ENCODE measurements around the gene AKR7A3. TPM values are rescaled to one million over a fixed set of nuclear protein-coding genes. Genes with fewer than 3 reads are reported as not detected.
"Not testable (repeated sequence)": the region's sequence is repeated elsewhere in the genome, so short reads cannot be mapped to it uniquely, and the experiment has no call there.

The AKR7A3 gene
- total RNA-seq, 1 donor from 2014 or later = not detected

GRCh38 chr1:19268445-19268844 is 20.1 kb downstream of the AKR7A3 start:
- DNase-seq = no peak
- ATAC-seq (ENCODE audit: poor library complexity) = no peak
- intact Hi-C loops (cut with DNase I) = no loop called here

- ATAC-seq (ENCODE audit: poor library complexity) (no peak), DNase-seq (no peak)
- intact Hi-C loops (cut with DNase I) = no loop called here
Observed at GRCh38 chr1:19262744-19263143, 25.8 kb downstream of the AKR7A3 start.

- ATAC-seq (ENCODE audit: poor library complexity) = no peak
Observed at GRCh38 chr1:19262047-19262446, 26.5 kb downstream of the AKR7A3 start.

GRCh38 chr1:19260211-19261138 is 28.1 kb downstream of the AKR7A3 start:
- intact Hi-C loops (cut with DNase I) = no loop called here
- ATAC-seq (ENCODE audit: poor library complexity) (no peak), DNase-seq (no peak)

More at GRCh38 chr1:19262047-19262446, 26.5 kb downstream of the AKR7A3 start:
- intact Hi-C loops (cut with DNase I) = no loop called here
- no peak for DNase-seq

- ATAC-seq (ENCODE audit: poor library complexity) (no peak), DNase-seq (no peak)
- intact Hi-C loops (cut with DNase I) = no loop called here
Observed at GRCh38 chr1:19258353-19258752, 30.2 kb downstream of the AKR7A3 start.

GRCh38 chr1:19257178-19257914 is 31.2 kb downstream of the AKR7A3 start:
- intact Hi-C loops (cut with DNase I) = no loop called here
- no peak for DNase-seq
- ATAC-seq (ENCODE audit: poor library complexity) = no peak

- intact Hi-C loops (cut with DNase I); DNase-seq; ATAC-seq (ENCODE audit: poor library complexity): not testable (repeated sequence)
Observed at GRCh38 chr1:19256301-19256700, 32.3 kb downstream of the AKR7A3 start.

- DNase-seq (no peak), ATAC-seq (ENCODE audit: poor library complexity) (no peak)
- intact Hi-C loops (cut with DNase I) = no loop called here
Observed at GRCh38 chr1:19255288-19255687, 33.3 kb downstream of the AKR7A3 start.

- intact Hi-C loops (cut with DNase I) = no loop called here
- no peak for ATAC-seq (ENCODE audit: poor library complexity)
- no peak for DNase-seq
Observed at GRCh38 chr1:19254416-19254815, 34.2 kb downstream of the AKR7A3 start.

- intact Hi-C loops (cut with DNase I) = no loop called here
- peak; percentile 92 for DNase-seq
- peak; percentile 99 for ATAC-seq (ENCODE audit: poor library complexity)
Observed at GRCh38 chr1:19251305-19252196, 37.0 kb downstream of the AKR7A3 start, which contains the start of the genes EMC1 and MRTO4. TSS of gene EMC1 (minus strand) at chr1:19251524. CDS start at chr1:19251509, 15 bp downstream. TSS of gene MRTO4 (plus strand) at chr1:19251805. CDS start at chr1:19251836, 31 bp downstream.

GRCh38 chr1:19250629-19251304 is 37.8 kb downstream of the AKR7A3 start:
- intact Hi-C loops (cut with DNase I) = no loop called here
- ATAC-seq (ENCODE audit: poor library complexity) = no peak
- DNase-seq = no peak

GRCh38 chr1:19240673-19241538 is 47.7 kb downstream of the AKR7A3 start:
- ATAC-seq (ENCODE audit: poor library complexity) (peak; percentile 93), DNase-seq (peak; percentile 73)
- intact Hi-C loops (cut with DNase I) = loop anchor here (2.0 kb wide), 1 partner anchor 62 kb away; no protein-coding TSS in a partner anchor

- intact Hi-C loops (cut with DNase I) = loop anchor here (2.0 kb wide), 1 partner anchor 61 kb away; no protein-coding TSS in a partner anchor
- ATAC-seq (ENCODE audit: poor library complexity) (no peak), DNase-seq (no peak)
Observed at GRCh38 chr1:19239876-19240275, 48.7 kb downstream of the AKR7A3 start.

- intact Hi-C loops (cut with DNase I) = no loop called here
- ATAC-seq (ENCODE audit: poor library complexity) = peak; percentile 30
- DNase-seq = no peak
Observed at GRCh38 chr1:19234224-19234623, 54.3 kb downstream of the AKR7A3 start.
